H9 (cell line): Measurements from ENCODE around the gene OR2S2. TPM values are rescaled to one million over a fixed set of nuclear protein-coding genes. Genes with fewer than 3 reads are reported as not detected.

ENCODE experiments used
- DNase-seq: peaks from one replicate; pipeline ENCODE4 v3.0.0-alpha.2; 2017
- H2AFZ ChIP-seq: one replicate; pipeline ENCODE4 v1.6.1; 2013; ENCODE audit warnings: mild to moderate bottlenecking, low read length, control low read depth, moderate library complexity
- H2AK5ac ChIP-seq: 2 replicates; pipeline ENCODE4 v1.6.1; 2013; ENCODE audit warnings: low read length, control low read depth, mixed read lengths; ENCODE audit not compliant: insufficient read length
- H2BK120ac ChIP-seq: one replicate; pipeline ENCODE4 v1.6.1; 2013; ENCODE audit warnings: low read depth, mild to moderate bottlenecking, low read length, control low read depth, inconsistent platforms; ENCODE audit not compliant: poor library complexity, severe bottlenecking
- H2BK12ac ChIP-seq: 2 replicates; pipeline ENCODE4 v1.6.1; 2013; ENCODE audit warnings: low read length, control low read depth, mixed read lengths, low read depth; ENCODE audit not compliant: insufficient read length
- H2BK15ac ChIP-seq: 2 replicates; pipeline ENCODE4 v1.6.1; 2013; ENCODE audit warnings: low read depth, low read length, control low read depth
- H2BK20ac ChIP-seq: one replicate; pipeline ENCODE4 v1.6.1; 2013; ENCODE audit warnings: low read depth, mild to moderate bottlenecking, low read length, control low read depth, inconsistent platforms; ENCODE audit not compliant: poor library complexity, severe bottlenecking
- H2BK5ac ChIP-seq: 2 replicates; pipeline ENCODE4 v1.6.1; 2013; ENCODE audit warnings: low read length, control low read depth, mixed read lengths; ENCODE audit not compliant: insufficient read length
- H3K14ac ChIP-seq: 2 replicates; pipeline ENCODE4 v1.6.1; 2013; ENCODE audit warnings: low read length, control low read depth; ENCODE audit not compliant: insufficient read depth
- H3K18ac ChIP-seq: 2 replicates; pipeline ENCODE4 v1.6.1; 2013; ENCODE audit warnings: low read depth, mild to moderate bottlenecking, mixed read lengths, low read length, control low read depth; ENCODE audit not compliant: insufficient read length
- H3K23ac ChIP-seq: 2 replicates; pipeline ENCODE4 v1.6.1; 2013; ENCODE audit warnings: low read length, control low read depth, mixed read lengths, low read depth; ENCODE audit not compliant: insufficient read length
- H3K23me2 ChIP-seq: 2 replicates; pipeline ENCODE4 v1.6.1; 2013; ENCODE audit warnings: low read depth, mild to moderate bottlenecking, mixed read lengths, low read length, control low read depth; ENCODE audit not compliant: insufficient read length, poor library complexity, severe bottlenecking
- H3K27ac ChIP-seq: 2 replicates; pipeline ENCODE4 v1.5.1; 2013; ENCODE audit warnings: low read length, control low read depth, mixed read lengths, low read depth; ENCODE audit not compliant: insufficient read length
- H3K27me3 ChIP-seq: 2 replicates; pipeline ENCODE4 v1.6.1; 2013; ENCODE audit warnings: low read length, control low read depth, inconsistent platforms; ENCODE audit not compliant: insufficient read depth
- H3K4ac ChIP-seq: 2 replicates; pipeline ENCODE4 v1.6.1; 2013; ENCODE audit warnings: low read depth, mild to moderate bottlenecking, control low read depth, inconsistent platforms, low read length, moderate library complexity
- H3K4me1 ChIP-seq: 2 replicates; pipeline ENCODE4 v1.6.1; 2013; ENCODE audit warnings: low read length, control low read depth, inconsistent platforms; ENCODE audit not compliant: insufficient read depth
- H3K4me2 ChIP-seq: 2 replicates; pipeline ENCODE4 v1.6.1; 2013; ENCODE audit warnings: low read length, control low read depth, mixed read lengths; ENCODE audit not compliant: insufficient read length, insufficient read depth
- H3K56ac ChIP-seq: 2 replicates; pipeline ENCODE4 v1.6.1; 2013; ENCODE audit warnings: low read depth, mild to moderate bottlenecking, mixed read lengths, low read length, control low read depth; ENCODE audit not compliant: insufficient read length
- H3K79me1 ChIP-seq: 2 replicates; pipeline ENCODE4 v1.6.1; 2013; ENCODE audit warnings: low read depth, mild to moderate bottlenecking, moderate library complexity, low read length, control low read depth, inconsistent platforms; ENCODE audit not compliant: insufficient read depth, poor library complexity, severe bottlenecking
- H3K79me2 ChIP-seq: 2 replicates; pipeline ENCODE4 v1.6.1; 2013; ENCODE audit warnings: low read length, control low read depth, inconsistent platforms; ENCODE audit not compliant: insufficient read depth
- H3K9ac ChIP-seq: 2 replicates; pipeline ENCODE4 v1.6.1; 2013; ENCODE audit warnings: low read length, control low read depth, mixed read lengths; ENCODE audit not compliant: insufficient read length; ENCODE audit errors: extremely low read depth
- H3K9me3 ChIP-seq: one replicate; pipeline ENCODE4 v1.6.1; 2013; ENCODE audit warnings: low read depth, low read length, inconsistent platforms; ENCODE audit not compliant: control insufficient read depth
- H3T11ph ChIP-seq: one replicate; pipeline ENCODE4 v1.6.1; 2013; ENCODE audit warnings: mild to moderate bottlenecking, low read length, control low read depth, inconsistent platforms
- H4K20me1 ChIP-seq: one replicate; pipeline ENCODE4 v1.6.1; 2013; ENCODE audit not compliant: control insufficient read depth, insufficient read length, insufficient read depth
- H4K5ac ChIP-seq: 2 replicates; pipeline ENCODE4 v1.6.1; 2013; ENCODE audit warnings: low read depth, mild to moderate bottlenecking, mixed read lengths, low read length, control low read depth; ENCODE audit not compliant: insufficient read length
- H4K8ac ChIP-seq: replicated peaks from 2 replicates; pipeline ENCODE4 v1.6.1; 2013; ENCODE audit warnings: low read length, control low read depth, mixed read lengths, low read depth; ENCODE audit not compliant: insufficient read length
- H4K91ac ChIP-seq: 2 replicates; pipeline ENCODE4 v1.6.1; 2013; ENCODE audit warnings: low read depth, mild to moderate bottlenecking, moderate library complexity, mixed read lengths, low read length, control low read depth; ENCODE audit not compliant: insufficient read length
- H3K27ac Mint-ChIP-seq, 3 experiments: 2 replicates in 2 of 3; 3 replicates in 1 of 3; pipeline ENCODE4 v1.8.0; 2020 to 2021; ENCODE audit warnings: mixed read lengths in 3 of 3, mild to moderate bottlenecking in 1 of 3, moderate library complexity in 1 of 3
- H3K27me3 Mint-ChIP-seq: 2 replicates; pipeline ENCODE4 v1.8.0; 2021; ENCODE audit warnings: low read depth, mild to moderate bottlenecking, moderate library complexity, mixed read lengths
- H3K36me3 Mint-ChIP-seq, 3 experiments: 2 replicates in 2 of 3; 3 replicates in 1 of 3; pipeline ENCODE4 v1.8.0; 2020 to 2021; ENCODE audit warnings: low read depth in 3 of 3, mixed read lengths in 3 of 3; ENCODE audit not compliant: insufficient read depth in 1 of 3
- H3K4me1 Mint-ChIP-seq, 2 experiments: 2 replicates each; pipeline ENCODE4 v1.8.0; 2020; ENCODE audit warnings: mixed read lengths in 2 of 2
- H3K4me3 Mint-ChIP-seq, 2 experiments: 2 replicates in 1 of 2; 3 replicates in 1 of 2; pipeline ENCODE4 v1.8.0; 2020 to 2021; ENCODE audit warnings: mild to moderate bottlenecking in 2 of 2, mixed read lengths in 2 of 2, moderate library complexity in 1 of 2
- H3K9me3 Mint-ChIP-seq, 2 experiments: 2 replicates in 1 of 2; 3 replicates in 1 of 2; pipeline ENCODE4 v1.8.0; 2020; ENCODE audit warnings: mild to moderate bottlenecking in 2 of 2, mixed read lengths in 2 of 2, moderate library complexity in 1 of 2
- WGBS: extraction: QIAGEN DNeasy Blood & Tissue Kit; methylation state at CpG from one replicate; pipeline ENCODE4 v1.1.7; 2013; ENCODE audit warnings: missing lambda C conversion rate, low lambda C conversion rate, mixed read lengths; ENCODE audit not compliant: insufficient read length; ENCODE audit errors: extremely low coverage; 5-methylcytosine and 5-hydroxymethylcytosine counted together
- total RNA-seq: library from RNA; stranded (reverse); gene quantifications from 2 replicates; pipeline ENCODE4 v1.2.1, GENCODE V29; 2021
- TF ChIP-seq, protein P1 (sequence below): fragments of 200-600 bp; sonication (generic); conservative IDR thresholded peaks from 3 replicates; pipeline ENCODE4 v1.8.0; 2021; ENCODE audit warnings: antibody characterized with exemption, mild to moderate bottlenecking

Gene OR2S2
- total RNA-seq, 1 experiment from 2014 or later: not detected

- Histone ChIP-seq H2AFZ (no peak overlapping the region), H4K20me1 (no peaks in the 10 kb centered on the region), H4K8ac (no peak overlapping the region), H4K91ac (no peak overlapping the region), H3K9ac (no peak overlapping the region), H3K56ac (no peak overlapping the region), H3K27ac (no peak overlapping the region), H3K14ac (no peak overlapping the region), H4K5ac (no peak overlapping the region), H3K79me1 (no peaks in the 10 kb centered on the region), H2BK5ac (no peak overlapping the region), H3K79me2 (no peaks in the 10 kb centered on the region), H2BK15ac (no peak overlapping the region), H2BK120ac (no peak overlapping the region), H3K23me2 (no peaks in the 10 kb centered on the region), H2BK12ac (no peak overlapping the region), H3K18ac (no peak overlapping the region), H2BK20ac (no peak overlapping the region), H3K27me3 (no peaks in the 10 kb centered on the region; the same call in 1 of the 2 replicates), H3K4me1 (no peaks in the 10 kb centered on the region), H3K4ac (no peak overlapping the region), H3K4me2 (no peak overlapping the region), H2AK5ac (no peak overlapping the region), H3T11ph (no peak overlapping the region), H3K23ac (no peak overlapping the region), H3K9me3 (no peaks in the 10 kb centered on the region)
- no CpG with 5 or more reads among the region's 2 CpGs for WGBS
- no peak overlapping the region for H3K4me3 Mint-ChIP-seq
- H3K27ac Mint-ChIP-seq: no peak overlapping the region
- DNase-seq: no peak
- peaks cover 38% of the 10 kb centered on the region for H3K27me3 Mint-ChIP-seq
- H3K9me3 Mint-ChIP-seq: 0 out of 5 replicates have a peak, but pooled peaks cover 0 to 3% of the 10 kb centered on the region in 2 experiments
- H3K4me1 Mint-ChIP-seq: no peaks in the 10 kb centered on the region
- TF ChIP-seq, protein P1, sequence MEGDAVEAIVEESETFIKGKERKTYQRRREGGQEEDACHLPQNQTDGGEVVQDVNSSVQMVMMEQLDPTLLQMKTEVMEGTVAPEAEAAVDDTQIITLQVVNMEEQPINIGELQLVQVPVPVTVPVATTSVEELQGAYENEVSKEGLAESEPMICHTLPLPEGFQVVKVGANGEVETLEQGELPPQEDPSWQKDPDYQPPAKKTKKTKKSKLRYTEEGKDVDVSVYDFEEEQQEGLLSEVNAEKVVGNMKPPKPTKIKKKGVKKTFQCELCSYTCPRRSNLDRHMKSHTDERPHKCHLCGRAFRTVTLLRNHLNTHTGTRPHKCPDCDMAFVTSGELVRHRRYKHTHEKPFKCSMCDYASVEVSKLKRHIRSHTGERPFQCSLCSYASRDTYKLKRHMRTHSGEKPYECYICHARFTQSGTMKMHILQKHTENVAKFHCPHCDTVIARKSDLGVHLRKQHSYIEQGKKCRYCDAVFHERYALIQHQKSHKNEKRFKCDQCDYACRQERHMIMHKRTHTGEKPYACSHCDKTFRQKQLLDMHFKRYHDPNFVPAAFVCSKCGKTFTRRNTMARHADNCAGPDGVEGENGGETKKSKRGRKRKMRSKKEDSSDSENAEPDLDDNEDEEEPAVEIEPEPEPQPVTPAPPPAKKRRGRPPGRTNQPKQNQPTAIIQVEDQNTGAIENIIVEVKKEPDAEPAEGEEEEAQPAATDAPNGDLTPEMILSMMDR: no peak
- no peaks in the 10 kb centered on the region for H3K36me3 Mint-ChIP-seq
Observed at GRCh38 chr9:35937227-35937626, 20.7 kb downstream of the OR2S2 start.
